ENCODE measurements around the gene CLSTN1.
"Not testable (repeated sequence)": the region's sequence is repeated elsewhere in the genome, so short reads cannot be mapped to it uniquely, and the experiment has no call there.

The CLSTN1 gene

DNA sequence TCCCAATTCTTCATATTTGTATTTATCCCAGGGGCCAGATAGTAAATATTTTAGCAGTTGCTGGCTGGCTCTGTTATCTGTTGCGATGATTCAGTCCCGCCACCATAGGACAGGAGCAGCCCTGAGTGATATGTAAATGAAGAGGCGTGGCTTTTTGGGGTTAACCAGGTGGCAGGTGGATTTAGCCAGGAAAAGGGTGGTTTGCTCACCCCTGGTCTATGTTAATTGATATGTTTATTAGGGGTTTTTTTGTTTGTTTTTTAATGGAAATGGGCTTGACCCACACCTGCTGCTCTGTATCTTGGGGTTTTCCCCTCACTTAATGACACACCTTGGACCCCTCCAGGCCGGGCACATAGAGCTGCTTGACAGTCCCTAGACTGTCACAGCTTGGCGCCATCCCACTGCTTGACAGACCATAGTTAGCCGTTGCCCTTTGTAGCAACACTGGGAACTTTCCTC is 109.5 kb downstream of the CLSTN1 start:
- peak; percentile 25 for DNase-seq (ENCODE audit: low spot score)

DNA sequence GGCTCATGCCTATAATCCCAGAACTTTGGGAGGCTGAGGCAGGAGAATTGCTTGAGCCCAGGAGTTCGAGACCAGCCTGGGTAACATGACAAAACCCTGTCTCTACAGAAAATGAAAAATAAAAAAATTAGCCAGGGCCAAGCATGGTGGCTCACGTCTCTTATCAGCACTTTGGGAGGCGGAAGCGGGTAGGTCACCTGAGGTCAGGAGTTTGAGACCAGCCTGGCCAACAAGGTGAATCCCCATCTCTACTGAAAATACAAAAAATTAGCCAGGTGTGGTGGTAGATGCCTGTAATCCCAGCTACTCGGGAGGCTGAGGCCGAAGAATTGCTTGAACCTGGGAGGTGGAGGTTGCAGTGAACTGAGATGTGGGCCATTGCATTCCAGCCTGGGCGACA is 111.0 kb downstream of the CLSTN1 start:
- not testable (repeated sequence) for DNase-seq (ENCODE audit: low spot score)

GRCh38 chr1:9711466-9712020 is 112.2 kb downstream of the CLSTN1 start:
- DNase-seq (ENCODE audit: low spot score), result no peak

GRCh38 chr1:9710037-9710436 is 113.7 kb downstream of the CLSTN1 start:
- no peak for DNase-seq (ENCODE audit: low spot score)

DNA sequence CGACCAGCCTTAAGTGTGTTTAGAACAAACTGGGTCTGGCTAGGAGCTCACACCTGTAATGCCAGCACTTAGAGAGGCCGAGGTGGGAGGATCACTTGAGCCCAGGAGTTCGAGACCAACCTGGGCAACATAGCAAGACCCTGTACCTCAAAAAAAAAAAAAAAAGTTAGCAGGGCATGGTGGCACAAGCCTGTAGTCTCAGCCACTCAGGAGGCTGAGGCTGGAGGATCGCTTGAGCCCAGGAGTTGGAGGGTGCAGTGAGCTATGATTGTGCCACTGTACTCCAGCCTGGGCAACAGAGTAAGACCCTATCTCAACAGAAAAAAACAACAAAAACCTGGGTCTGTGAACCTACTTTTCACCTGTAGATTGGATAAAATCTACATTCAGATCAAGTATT is 117.6 kb downstream of the CLSTN1 start:
- no peak for DNase-seq (ENCODE audit: low spot score)

DNA sequence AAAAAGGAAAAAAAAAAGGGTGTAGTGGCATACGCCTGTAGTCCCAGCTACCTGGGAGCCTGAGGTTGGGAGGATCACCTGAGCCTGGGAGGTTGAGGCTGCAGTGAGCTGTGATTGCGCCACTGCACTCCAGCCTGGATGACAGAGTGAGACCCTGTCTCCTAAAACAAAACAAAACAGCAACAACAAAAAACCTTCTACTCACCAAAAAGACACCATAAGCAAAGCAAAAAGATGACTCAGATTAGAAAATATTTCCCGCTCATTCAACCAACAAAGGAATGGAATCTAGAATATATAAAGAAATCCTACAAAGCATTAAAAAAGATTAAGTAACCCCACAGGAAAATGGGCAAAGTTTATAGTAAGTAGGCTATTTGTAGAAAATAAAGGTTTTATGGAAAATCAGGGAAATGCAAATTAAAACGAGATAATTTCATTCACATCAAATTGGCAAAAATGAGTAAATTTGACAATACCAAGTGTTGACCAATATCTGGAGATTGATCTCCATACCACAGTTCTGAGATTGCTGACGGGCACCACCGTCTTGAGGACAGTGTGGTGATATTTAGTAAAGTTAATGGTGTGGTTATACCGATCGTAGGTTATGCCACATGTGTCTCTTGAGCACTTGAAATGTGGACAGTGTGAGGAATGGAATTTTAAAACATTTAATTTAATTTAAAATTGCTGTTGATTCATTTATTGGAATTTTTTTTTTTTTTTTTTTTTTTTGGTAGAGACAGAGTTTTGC is 118.2 kb downstream of the CLSTN1 start:
- no peak for DNase-seq (ENCODE audit: low spot score)

DNA sequence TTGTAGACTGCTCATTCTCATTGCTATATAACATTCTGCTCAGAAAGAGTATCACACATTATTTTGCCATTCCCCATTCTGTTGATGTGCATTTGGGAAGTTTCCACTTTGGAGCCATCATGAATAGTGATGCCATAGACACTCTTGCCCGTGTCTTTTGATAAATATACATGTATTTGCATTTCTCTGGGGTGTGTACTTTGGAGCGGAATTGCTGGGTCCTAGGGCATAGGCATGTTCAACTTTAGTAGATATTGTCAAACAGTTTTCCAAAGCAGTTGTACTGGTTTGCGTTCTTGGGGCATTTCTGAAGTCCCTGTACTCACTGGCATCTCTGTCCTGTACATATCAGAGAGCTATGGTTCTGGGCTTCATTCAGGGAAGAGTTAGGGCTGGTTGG is 120.1 kb downstream of the CLSTN1 start:
- no peak for DNase-seq (ENCODE audit: low spot score)

DNA sequence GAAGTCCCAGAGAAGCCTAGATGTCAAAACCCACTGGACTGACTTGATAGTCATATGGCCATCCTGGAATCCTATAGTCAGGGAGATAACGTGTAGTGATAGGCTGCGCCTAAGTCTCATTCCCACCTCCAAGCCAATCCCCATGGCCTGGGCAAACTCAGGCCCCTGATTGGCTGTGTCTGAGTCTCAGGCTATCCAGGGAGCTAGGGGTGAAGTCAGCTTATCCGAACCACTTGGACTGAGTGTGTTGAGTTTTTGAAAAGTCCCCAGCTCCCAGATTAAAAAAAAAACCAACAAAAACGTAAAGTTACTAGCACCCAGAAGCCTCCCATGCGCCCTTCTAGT is 120.6 kb downstream of the CLSTN1 start:
- DNase-seq (ENCODE audit: low spot score), result no peak

GRCh38 chr1:9701665-9702064 is 122.1 kb downstream of the CLSTN1 start:
- DNase-seq (ENCODE audit: low spot score), result no peak

- DNase-seq (ENCODE audit: low spot score), result no peak
Observed at GRCh38 chr1:9700340-9700739, 123.4 kb downstream of the CLSTN1 start.

DNA sequence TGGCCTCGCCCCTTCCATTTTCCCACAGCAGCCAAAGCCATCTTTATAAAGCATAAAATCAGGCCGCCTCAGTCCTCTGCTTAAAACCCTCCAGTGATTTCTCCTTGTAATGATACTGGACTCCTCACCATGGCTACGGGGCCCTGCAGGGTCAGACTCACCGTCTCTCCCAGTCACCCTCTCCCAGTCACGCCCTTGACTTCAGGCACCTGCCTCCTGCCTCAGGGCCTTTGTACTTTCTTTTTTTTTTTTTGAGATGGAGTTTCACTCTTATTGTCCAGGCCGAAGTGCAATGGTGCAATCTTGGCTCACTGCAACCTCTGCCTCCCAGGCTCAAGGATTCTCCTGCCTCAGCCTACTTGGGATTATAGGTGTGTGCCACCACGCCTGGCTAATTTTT is 124.4 kb downstream of the CLSTN1 start:
- no peak for DNase-seq (ENCODE audit: low spot score)

GRCh38 chr1:9696793-9697192 is 127.0 kb downstream of the CLSTN1 start:
- DNase-seq (ENCODE audit: low spot score), result no peak

DNA sequence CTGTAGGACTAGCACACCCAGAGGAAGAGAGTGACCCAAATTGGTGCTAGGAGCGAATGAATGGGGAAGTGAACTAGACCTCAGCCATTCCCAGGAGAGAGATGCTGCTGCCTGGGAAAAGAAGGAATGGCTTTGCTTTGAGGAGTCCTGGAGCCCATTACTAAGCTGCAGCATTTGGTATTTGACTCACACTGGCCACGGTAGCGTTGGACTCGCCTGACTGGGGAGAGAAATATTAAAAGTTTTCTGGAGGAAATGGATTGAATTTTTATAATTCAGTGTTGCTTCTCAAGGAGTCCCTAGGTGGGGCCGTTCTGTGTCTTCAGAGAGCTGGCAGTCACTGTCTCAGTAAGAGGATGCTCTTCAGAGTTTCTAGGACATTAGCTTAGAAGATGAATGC is 132.1 kb downstream of the CLSTN1 start:
- no peak for DNase-seq (ENCODE audit: low spot score)

- no peak for DNase-seq (ENCODE audit: low spot score)
Observed at GRCh38 chr1:9691108-9691445, 132.7 kb downstream of the CLSTN1 start.

- no peak for DNase-seq (ENCODE audit: low spot score)
Observed at GRCh38 chr1:9690440-9691107, 133.2 kb downstream of the CLSTN1 start.

- DNase-seq (ENCODE audit: low spot score), result no peak
Observed at GRCh38 chr1:9689971-9690381, 133.8 kb downstream of the CLSTN1 start.

- DNase-seq (ENCODE audit: low spot score), result peak; percentile 44
Observed at GRCh38 chr1:9689011-9689706, 134.6 kb downstream of the CLSTN1 start.

DNA sequence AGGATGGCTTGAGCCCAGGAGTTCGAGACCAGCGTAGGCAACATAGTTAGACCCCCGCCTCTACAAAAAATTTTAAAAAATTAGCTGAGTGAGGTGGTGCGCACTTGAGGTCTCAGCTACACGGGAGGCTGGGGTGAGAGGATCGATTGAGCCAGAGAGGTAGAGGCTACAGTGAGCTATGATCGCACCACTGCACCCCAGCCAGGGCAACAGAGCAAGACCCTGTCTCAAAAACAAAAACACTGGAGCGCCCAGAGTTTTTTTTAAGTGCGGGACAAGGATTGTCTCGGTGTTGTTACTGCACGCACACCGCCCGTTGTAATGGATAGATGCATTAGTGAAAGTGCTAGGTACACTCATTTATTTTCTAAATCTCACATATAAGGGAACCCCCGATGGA is 135.2 kb downstream of the CLSTN1 start:
- no peak for DNase-seq (ENCODE audit: low spot score)

- no peak for DNase-seq (ENCODE audit: low spot score)
Observed at GRCh38 chr1:9687874-9688582, 135.7 kb downstream of the CLSTN1 start.

DNA sequence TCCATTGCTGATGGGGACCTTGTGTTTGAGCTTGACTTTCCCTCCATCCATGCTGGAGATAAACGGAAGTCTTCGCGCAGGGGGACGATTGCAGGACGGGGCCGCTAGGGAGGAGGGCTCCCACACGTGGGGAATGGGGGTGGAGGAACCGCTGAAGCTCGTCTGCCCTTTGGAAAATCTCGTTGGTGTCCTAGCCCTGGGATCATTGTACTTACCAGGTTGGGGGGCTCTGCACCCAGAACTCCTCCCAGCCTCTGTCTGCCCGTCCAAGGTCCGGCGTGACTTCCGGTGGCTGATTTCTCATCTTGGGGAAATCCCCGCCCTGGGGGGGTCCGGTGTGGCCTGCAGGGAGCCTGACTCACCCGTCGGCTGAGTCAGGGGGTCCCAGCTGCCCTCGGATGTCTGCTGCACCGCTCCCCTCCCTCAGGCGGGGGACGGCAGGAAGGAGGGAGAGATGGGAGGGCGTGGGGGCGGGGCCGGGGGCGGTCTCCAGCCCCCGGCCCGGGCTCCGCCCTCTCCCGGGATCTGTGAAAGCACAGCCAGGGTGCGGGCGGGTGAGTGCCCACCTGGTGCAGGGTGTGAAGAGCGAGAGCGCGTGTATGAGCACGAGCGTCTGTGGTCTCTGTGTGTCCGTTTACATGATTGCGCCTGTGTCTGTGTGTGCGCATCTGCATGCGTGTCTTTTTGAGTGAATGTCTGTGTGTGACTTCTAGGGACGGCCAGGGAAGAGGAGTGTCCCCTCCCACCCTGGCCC is 136.5 kb downstream of the CLSTN1 start:
- DNase-seq (ENCODE audit: low spot score), result no peak

DNA sequence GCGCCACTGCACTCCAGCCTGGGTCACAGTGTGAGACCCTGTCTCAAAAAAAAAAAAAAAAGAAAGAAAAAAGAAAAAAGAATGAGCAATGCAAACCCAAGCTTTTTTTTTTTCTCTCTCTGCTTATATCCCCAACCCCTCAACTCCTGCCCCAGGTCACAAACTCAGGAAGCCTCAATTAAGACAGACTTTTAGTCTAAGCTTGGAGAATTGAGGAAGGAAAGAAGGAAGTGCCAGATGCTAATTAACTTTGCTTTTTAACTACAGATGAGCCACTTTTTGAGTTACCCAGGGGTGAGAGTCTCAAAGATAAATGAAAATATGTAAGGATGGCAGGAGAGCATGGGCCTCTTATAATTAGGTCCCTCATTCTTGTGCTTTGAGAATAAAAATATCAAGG is 139.0 kb downstream of the CLSTN1 start:
- no peak for DNase-seq (ENCODE audit: low spot score)

DNA sequence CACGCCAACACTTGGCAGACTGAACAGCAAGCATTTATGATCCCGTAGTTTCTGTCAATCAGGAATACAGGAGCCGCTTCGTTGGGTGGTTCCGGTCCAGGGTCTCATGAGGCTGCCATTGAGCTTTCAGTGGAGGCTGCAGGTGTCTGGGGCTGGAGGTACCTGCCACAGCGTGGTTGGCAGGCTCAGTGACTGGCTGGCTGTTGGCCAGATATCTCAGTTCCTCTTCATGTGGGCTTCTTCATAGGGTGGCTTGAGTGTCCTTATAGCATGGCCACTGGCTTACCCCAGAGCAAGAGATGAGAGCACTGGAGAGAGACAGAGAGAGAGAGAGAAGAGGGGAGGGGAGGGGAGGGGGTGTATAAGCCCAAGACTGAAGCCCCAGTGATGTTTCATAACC is 142.9 kb downstream of the CLSTN1 start:
- DNase-seq (ENCODE audit: low spot score), result no peak

Data from hematopoietic multipotent progenitor cell treated with erythropoietin and hydrocortisone succinate and interleukin-3 and kit ligand, for 17 days (in vitro differentiated cells).